CD4-positive, alpha-beta T cell treated with Interleukin-12 subunit alpha and Interleukin-12 subunit beta, for 1 hour (primary cell): Measurements from ENCODE around the gene HSD3B1.
"Not testable (repeated sequence)": the region's sequence is repeated elsewhere in the genome, so short reads cannot be mapped to it uniquely, and the experiment has no call there.

Experiments
- DNase-seq: peaks from one replicate; pipeline ENCODE4 v3.0.0-alpha.2; 2020

The HSD3B1 gene

GRCh38 chr1:119492763-119493162 lies 14.2 kb upstream of the HSD3B1 start:
- DNase-seq: no peak

- no peak for DNase-seq
Measured at GRCh38 chr1:119504831-119505230, 2.2 kb upstream of the HSD3B1 start.

- DNase-seq: no peak
Measured at GRCh38 chr1:119510046-119510445, 3.0 kb downstream of the HSD3B1 start.

DNA sequence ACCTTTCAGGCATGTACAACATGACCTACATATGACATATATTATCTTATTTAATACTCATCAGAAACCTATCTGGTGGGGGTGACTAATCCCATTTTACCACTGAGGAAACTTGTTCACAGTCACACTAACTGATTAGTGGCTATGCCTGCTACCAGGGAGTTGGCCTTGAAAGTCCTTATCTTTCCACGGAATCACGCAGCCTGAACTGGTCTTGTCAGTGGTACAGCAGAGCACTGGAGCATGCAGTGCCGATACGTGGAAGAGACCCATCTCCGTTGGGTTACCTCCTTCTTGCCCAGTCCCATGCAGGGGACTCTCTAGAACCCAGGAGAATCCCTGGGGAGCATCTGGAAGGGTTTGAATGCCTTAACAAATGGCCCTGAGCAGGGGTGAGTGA lies 8.2 kb downstream of the HSD3B1 start:
- no peak for DNase-seq

DNA sequence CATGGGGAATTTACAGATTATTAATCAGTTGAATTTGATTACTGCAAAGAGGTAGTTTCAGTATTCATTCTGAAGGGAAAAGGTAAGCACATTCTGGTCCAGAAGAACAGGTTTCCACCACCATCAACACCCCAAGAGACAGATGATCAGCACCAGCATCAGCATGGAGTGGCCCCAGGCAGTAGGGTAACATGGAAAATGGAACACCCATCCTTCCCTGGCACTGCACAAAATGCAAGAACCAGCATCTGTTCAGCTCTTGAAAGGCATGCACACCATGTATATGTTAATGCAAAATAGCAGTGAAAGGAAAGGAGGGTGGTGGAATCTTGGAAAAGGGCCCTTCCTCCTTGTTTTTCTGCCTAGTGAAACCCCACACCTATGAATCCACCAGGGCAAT lies 9.2 kb downstream of the HSD3B1 start:
- no peak for DNase-seq

DNA sequence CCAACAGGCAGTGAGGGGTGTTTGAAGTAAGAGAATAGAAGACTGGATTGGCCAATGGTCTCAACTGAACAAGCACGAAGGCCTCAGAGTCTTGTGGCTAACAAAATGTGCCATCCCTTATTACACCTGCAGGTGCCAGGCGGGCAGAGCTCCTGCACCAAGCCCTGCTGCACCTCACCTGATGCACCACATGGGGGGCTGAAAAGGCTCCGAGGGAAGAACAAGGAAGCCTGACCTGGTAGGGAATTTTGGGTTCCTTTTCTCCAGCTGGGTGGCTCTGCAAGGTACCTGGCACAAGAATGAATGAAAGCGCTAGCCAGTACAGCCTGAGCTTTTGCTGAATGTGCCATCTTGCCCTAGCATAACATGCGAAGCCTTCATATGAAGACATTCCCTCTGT lies 9.7 kb downstream of the HSD3B1 start:
- no peak for DNase-seq

GRCh38 chr1:119517667-119518066 lies 10.7 kb downstream of the HSD3B1 start:
- DNase-seq: not testable (repeated sequence)

GRCh38 chr1:119531606-119532323 lies 24.8 kb downstream of the HSD3B1 start:
- DNase-seq: no peak

DNA sequence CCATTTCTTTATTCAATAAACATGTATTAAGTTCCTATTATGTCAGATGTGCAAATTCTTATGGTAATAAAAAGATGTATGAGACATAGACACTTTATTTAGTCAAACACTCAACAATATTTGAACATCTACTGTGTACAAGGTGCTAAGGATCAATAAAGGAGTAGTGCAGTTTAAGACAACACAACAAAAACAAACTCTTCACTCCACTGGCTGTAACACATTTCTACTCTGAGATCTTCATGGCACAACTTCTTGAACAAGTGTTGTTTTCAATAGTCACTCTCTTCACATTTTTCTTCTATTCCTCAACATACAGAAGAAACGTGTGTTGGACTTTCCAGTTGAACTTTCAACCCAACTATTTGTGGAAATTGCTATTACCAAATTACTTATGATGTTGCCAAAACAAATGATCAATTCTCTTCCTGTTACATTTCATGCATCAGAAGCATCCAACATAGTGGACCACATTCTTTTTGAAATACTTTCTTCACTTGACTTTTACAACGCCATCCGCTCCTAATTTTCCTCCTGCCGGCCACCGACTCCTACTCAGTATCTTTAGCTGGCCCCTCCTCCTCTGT lies 25.4 kb downstream of the HSD3B1 start:
- no peak for DNase-seq

GRCh38 chr1:119535381-119535780 lies 28.4 kb downstream of the HSD3B1 start:
- no peak for DNase-seq

DNA sequence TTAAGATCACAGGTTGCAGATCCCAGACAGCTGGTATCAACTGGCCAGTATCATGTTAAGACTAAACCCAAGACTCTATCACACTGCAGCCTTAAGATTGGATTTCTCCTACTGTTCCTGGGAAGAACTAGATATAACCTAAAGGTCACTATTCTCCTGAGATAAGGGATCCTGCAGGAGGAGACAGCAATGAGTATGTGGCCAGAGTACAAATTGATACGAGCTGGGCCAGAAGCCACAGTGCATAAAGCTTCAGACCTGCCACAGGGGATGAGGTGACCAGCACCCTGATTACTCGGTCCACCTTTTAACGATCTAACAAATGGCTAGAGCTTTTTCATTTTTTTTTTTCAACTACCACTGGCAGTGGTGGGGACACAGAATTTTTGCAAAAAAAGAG lies 31.0 kb downstream of the HSD3B1 start:
- no peak for DNase-seq

GRCh38 chr1:119539636-119540035 lies 32.6 kb downstream of the HSD3B1 start:
- DNase-seq: no peak

DNA sequence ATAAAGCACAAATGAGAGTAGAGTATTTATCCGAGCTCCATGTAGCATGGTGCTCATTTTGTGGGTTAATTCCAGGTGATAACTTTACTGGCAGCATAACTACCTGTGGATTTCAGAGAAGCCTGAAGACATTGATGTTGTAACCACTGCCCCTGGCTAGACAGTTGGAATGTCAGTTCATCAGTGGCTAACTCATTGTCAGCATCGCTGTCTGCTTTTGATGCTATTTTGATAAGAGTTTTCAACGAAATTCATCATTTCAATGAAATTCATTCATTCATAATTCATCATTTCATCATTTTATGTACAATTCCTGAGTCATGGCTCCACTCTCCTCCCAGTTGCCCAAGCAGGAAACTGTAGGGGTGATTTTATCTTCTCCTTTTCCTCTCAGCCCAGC lies 34.4 kb downstream of the HSD3B1 start:
- no peak for DNase-seq

DNA sequence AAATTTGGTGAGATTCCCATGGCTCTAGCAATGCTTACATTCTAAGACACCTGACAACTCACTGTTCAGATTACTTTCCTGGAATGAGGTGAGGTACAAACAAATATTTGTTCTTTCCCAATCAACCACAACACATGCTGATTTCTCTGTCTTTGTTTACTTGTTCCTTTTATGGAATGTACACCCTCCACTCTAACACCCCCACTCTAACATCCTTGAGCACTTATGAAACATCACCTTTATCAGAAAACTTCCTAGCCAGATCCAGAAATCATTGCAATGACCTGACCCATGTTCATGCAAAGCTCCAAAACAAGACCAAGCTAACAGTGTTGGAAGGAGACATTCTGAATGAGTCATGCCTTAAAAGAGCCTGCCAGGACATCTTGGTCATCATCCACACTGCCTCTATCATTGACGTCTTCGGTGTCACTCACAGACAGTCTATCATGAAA lies 35.5 kb downstream of the HSD3B1 start:
- DNase-seq: no peak

DNA sequence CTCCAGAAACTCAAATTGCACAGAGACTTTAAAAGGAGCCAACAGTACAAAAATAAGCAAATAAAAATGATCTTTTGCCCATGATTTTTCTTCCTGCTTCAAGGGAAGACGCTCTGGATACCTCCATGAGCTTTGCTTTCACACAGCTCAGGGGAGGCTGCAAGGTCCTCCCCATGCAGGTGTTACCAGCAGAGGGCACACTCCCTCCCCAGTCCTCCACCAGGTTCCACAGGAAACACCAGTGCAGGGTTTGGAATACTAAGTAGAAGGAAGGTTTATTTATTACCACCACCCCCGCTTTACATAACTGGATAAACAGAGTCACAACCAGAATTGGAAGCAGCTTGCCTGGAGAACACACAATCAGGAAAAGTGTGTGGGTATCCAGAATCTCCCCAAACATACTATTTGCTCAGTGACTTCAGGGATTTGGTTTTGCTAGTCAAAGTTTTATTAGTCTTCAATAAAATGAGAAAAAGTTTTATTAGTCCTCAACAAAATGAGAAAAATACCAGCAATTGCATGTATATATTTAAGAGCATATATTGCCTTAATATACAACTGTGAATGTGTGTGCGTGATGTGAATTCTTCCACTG lies 37.3 kb downstream of the HSD3B1 start:
- no peak for DNase-seq

GRCh38 chr1:119546641-119547040 lies 39.6 kb downstream of the HSD3B1 start:
- no peak for DNase-seq

DNA sequence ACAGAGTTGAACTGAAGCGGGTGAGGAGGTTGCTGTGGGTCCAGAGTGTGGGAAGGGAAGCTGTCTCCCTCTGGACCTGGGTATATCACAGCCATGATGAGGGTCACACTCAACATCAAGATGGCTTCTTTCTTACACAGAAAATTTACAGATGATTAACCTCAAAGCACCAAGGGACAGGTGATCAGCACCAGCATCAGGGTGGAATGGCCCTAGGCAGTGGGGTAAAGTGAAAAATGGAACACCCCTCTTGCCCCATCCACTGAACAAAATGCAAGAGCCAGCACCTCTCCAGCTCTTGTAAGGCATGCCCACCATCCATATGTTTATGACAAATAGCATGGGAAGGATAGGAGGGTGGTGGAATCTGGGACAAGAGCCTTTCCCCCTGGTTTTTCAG lies 40.3 kb downstream of the HSD3B1 start:
- DNase-seq: no peak

GRCh38 chr1:119547805-119548204 lies 40.8 kb downstream of the HSD3B1 start:
- DNase-seq: no peak

DNA sequence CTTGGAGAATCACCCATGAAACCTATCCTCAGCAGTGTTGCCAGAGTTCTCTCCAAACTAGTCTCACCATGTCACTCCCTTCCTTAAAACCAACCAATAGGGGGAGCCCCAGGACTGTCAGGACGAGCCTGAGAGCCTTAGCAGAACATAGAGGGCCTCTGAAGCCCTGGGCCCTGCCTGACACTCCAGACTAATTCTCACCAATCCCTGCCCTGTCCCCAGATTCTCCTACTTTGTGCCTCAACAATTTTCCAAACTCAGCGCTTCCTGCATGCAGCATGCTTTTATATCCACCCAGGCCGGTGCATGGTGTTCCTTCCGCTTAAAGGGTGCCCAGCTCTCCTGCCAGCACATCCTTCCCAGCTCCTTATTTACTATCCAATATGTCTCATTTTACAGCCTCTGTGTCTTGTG lies 42.7 kb downstream of the HSD3B1 start:
- DNase-seq: peak; percentile 17

DNA sequence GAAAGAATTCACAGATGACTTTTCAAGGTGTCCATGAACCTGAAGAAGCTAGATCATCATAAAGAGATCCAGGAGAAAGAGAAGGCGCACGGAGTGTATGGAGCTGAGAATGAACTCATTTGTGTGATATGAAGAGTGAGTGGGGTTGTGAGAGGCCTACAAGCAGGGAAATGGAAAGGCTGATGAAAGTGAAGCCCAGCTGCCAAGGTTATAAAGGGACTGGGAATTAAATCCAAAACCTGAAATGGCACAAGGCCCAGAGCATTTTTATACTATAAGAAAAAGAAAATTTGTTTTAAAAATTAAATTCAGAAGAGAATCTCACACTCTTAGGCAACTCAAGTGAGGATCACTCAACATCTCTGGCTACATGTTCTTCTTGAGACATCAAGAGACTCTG lies 43.4 kb downstream of the HSD3B1 start:
- DNase-seq: no peak

- DNase-seq: no peak
Measured at GRCh38 chr1:119551218-119551617, 44.2 kb downstream of the HSD3B1 start.

GRCh38 chr1:119552656-119553055 lies 45.6 kb downstream of the HSD3B1 start:
- not testable (repeated sequence) for DNase-seq

GRCh38 chr1:119553302-119554071 lies 46.5 kb downstream of the HSD3B1 start:
- not testable (repeated sequence) for DNase-seq

DNA sequence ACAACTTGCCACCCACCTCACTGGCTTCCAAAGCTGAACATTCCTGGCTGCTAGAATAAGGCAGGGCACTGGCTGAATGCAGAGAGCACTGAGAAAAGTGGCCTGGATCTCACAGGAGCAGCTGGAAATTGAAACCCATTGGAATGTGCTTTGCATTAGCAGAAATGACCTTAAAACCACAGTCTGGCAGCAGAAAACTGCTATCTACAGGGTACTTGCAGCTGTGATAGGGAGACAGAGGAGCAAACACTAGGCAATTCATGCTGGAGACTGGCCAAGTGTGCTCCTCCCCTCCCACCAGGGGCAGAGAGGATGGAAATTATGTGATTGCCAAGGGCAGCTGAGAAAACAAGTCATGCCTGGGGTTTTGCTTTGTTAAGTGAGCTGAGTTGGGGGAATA lies 47.2 kb downstream of the HSD3B1 start:
- no peak for DNase-seq
